ENCODE results near the gene TNN. TPM values are rescaled to one million over a fixed set of nuclear protein-coding genes. Genes with fewer than 3 reads are reported as not detected.

Gene TNN
- total RNA-seq, 3 donors from 2014 or later (not counting 1 experiment from before 2014, with no cell fraction given): not detected

- TF ChIP-seq, protein P1, sequence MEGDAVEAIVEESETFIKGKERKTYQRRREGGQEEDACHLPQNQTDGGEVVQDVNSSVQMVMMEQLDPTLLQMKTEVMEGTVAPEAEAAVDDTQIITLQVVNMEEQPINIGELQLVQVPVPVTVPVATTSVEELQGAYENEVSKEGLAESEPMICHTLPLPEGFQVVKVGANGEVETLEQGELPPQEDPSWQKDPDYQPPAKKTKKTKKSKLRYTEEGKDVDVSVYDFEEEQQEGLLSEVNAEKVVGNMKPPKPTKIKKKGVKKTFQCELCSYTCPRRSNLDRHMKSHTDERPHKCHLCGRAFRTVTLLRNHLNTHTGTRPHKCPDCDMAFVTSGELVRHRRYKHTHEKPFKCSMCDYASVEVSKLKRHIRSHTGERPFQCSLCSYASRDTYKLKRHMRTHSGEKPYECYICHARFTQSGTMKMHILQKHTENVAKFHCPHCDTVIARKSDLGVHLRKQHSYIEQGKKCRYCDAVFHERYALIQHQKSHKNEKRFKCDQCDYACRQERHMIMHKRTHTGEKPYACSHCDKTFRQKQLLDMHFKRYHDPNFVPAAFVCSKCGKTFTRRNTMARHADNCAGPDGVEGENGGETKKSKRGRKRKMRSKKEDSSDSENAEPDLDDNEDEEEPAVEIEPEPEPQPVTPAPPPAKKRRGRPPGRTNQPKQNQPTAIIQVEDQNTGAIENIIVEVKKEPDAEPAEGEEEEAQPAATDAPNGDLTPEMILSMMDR (IDR thresholded peaks at IDR 0.05): no peak
- H3K27me3 ChIP-seq (ENCODE audit: control insufficient read depth, insufficient read depth, low read length): no peaks in the 10 kb centered on the region
- WGBS (ENCODE audit: insufficient coverage): 100% methylated on average over 1 of the region's 1 CpG
- ATAC-seq (no peak), DNase-seq (no peak)
- no peak overlapping the region for H3K4me3 ChIP-seq (ENCODE audit: low read length)
- H3K9me3 ChIP-seq (ENCODE audit: control insufficient read depth, insufficient read depth, low read length): no peaks in the 10 kb centered on the region
- peaks cover 0 to 7% of the 10 kb centered on the region in 2 donors for H3K27me3 Mint-ChIP-seq (ENCODE audit: low read depth in 2 of 2)
- H3K36me3 Mint-ChIP-seq: no peaks in the 10 kb centered on the region
- H3K27ac ChIP-seq (ENCODE audit: low read length): no peak overlapping the region
- H3K36me3 ChIP-seq (ENCODE audit: control insufficient read depth, insufficient read depth, low read length): no peaks in the 10 kb centered on the region
- no peak overlapping the region for H3K27ac Mint-ChIP-seq
- no peak overlapping the region for H3K4me3 Mint-ChIP-seq
- H3K4me1 Mint-ChIP-seq: no peaks in the 10 kb centered on the region
- intact Hi-C loops (cut with micrococcal nuclease): no loop called here
- H3K9me3 Mint-ChIP-seq: no peaks in the 10 kb centered on the region
- H3K4me1 ChIP-seq (ENCODE audit: control insufficient read depth, insufficient read depth, low read length): no peaks in the 10 kb centered on the region
These were observed 52.9 kb downstream of the TNN start for GRCh38 chr1:175120511-175120910.

- ATAC-seq: no peak
- no peak for DNase-seq
- H3K27ac ChIP-seq (ENCODE audit: low read length): no peak overlapping the region
- Mint-ChIP-seq H3K9me3 (no peaks in the 10 kb centered on the region), H3K4me1 (peaks cover 0 to 5% of the 10 kb centered on the region in 2 donors), H3K36me3 (no peaks in the 10 kb centered on the region), H3K27me3 (ENCODE audit: low read depth in 2 of 2) (peaks cover 0 to 10% of the 10 kb centered on the region in 2 donors), H3K4me3 (no peak overlapping the region), H3K27ac (no peak overlapping the region)
- H3K4me3 ChIP-seq (ENCODE audit: low read length): no peak overlapping the region
- no peaks in the 10 kb centered on the region for H3K36me3 ChIP-seq (ENCODE audit: control insufficient read depth, insufficient read depth, low read length)
- intact Hi-C loops (cut with micrococcal nuclease): loop anchor here (1.0 to 5.0 kb wide), 3 partner anchors 96 to 868 kb away; no protein-coding TSS in a partner anchor
- peaks cover 3% of the 10 kb centered on the region for H3K4me1 ChIP-seq (ENCODE audit: control insufficient read depth, insufficient read depth, low read length)
- no peaks in the 10 kb centered on the region for H3K27me3 ChIP-seq (ENCODE audit: control insufficient read depth, insufficient read depth, low read length)
- H3K9me3 ChIP-seq (ENCODE audit: control insufficient read depth, insufficient read depth, low read length): no peaks in the 10 kb centered on the region
- TF ChIP-seq, protein P1 (IDR thresholded peaks at IDR 0.05): no peak
- WGBS (ENCODE audit: insufficient coverage): no CpG with 5 or more reads among the region's 1 CpG
These were observed 57.2 kb downstream of the TNN start for GRCh38 chr1:175124861-175125260.

DNA sequence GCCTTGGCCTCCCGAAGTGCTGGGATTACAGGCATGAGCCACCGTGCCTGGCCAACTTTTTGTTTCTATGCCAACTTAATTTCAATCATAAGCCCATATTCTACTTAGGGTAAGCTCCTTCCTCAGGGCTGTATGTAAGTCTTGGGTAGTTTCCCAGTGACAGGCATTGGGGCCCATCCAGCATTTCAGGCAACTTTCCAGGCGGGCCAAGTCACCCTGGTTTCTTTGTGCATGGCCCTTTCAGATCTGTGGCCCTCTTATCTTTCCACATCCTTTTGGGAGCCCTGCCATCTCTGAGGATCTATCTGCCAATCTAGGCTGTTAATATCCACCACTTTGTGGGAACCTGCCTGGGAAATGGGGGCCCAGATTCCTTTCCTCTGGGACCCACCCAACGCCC lies 58.7 kb downstream of the TNN start:
- Histone ChIP-seq H3K4me1 (ENCODE audit: control insufficient read depth, insufficient read depth, low read length) (peaks cover 3% of the 10 kb centered on the region), H3K36me3 (ENCODE audit: control insufficient read depth, insufficient read depth, low read length) (no peaks in the 10 kb centered on the region), H3K4me3 (ENCODE audit: low read length) (no peak overlapping the region), H3K27ac (ENCODE audit: low read length) (no peak overlapping the region), H3K27me3 (ENCODE audit: control insufficient read depth, insufficient read depth, low read length) (no peaks in the 10 kb centered on the region), H3K9me3 (ENCODE audit: control insufficient read depth, insufficient read depth, low read length) (no peaks in the 10 kb centered on the region)
- no peak for DNase-seq
- peaks cover 0 to 5% of the 10 kb centered on the region in 2 donors for H3K4me1 Mint-ChIP-seq
- no peaks in the 10 kb centered on the region for H3K9me3 Mint-ChIP-seq
- ATAC-seq: no peak
- TF ChIP-seq, protein P1 (IDR thresholded peaks at IDR 0.05): no peak
- H3K27me3 Mint-ChIP-seq (ENCODE audit: low read depth in 2 of 2): peaks cover 0 to 8% of the 10 kb centered on the region in 2 donors
- H3K27ac Mint-ChIP-seq: no peak overlapping the region
- WGBS (ENCODE audit: insufficient coverage): 87% methylated on average over 4 of the region's 4 CpGs
- H3K4me3 Mint-ChIP-seq: no peak overlapping the region
- intact Hi-C loops (cut with micrococcal nuclease): loop anchor here (5.0 kb wide), 1 partner anchor 869 kb away; no protein-coding TSS in a partner anchor
- no peaks in the 10 kb centered on the region for H3K36me3 Mint-ChIP-seq

- Histone ChIP-seq H3K9me3 (ENCODE audit: control insufficient read depth, insufficient read depth, low read length) (no peaks in the 10 kb centered on the region), H3K4me1 (ENCODE audit: control insufficient read depth, insufficient read depth, low read length) (peaks cover 3% of the 10 kb centered on the region), H3K27me3 (ENCODE audit: control insufficient read depth, insufficient read depth, low read length) (no peaks in the 10 kb centered on the region), H3K27ac (ENCODE audit: low read length) (no peak overlapping the region), H3K36me3 (ENCODE audit: control insufficient read depth, insufficient read depth, low read length) (no peaks in the 10 kb centered on the region), H3K4me3 (ENCODE audit: low read length) (no peak overlapping the region)
- TF ChIP-seq, protein P1 (IDR thresholded peaks at IDR 0.05): no peak
- H3K9me3 Mint-ChIP-seq: no peaks in the 10 kb centered on the region
- no peak overlapping the region for H3K27ac Mint-ChIP-seq
- H3K27me3 Mint-ChIP-seq (ENCODE audit: low read depth in 2 of 2): peaks cover 0 to 6% of the 10 kb centered on the region in 2 donors
- H3K36me3 Mint-ChIP-seq: no peaks in the 10 kb centered on the region
- intact Hi-C loops (cut with micrococcal nuclease): loop anchor here (5.0 kb wide), 1 partner anchor 870 kb away; no protein-coding TSS in a partner anchor
- no peak for ATAC-seq
- H3K4me3 Mint-ChIP-seq: no peak overlapping the region
- H3K4me1 Mint-ChIP-seq: peaks cover 0 to 5% of the 10 kb centered on the region in 2 donors
- no peak for DNase-seq
- 74% methylated on average over 6 of the region's 6 CpGs for WGBS (ENCODE audit: insufficient coverage)
These were observed 59.9 kb downstream of the TNN start for GRCh38 chr1:175127565-175127964.

Measured in natural killer cell (primary cell).